ENCODE measurements around the gene B3GAT2. TPM values are rescaled to one million over a fixed set of nuclear protein-coding genes. Genes with fewer than 3 reads are reported as not detected.

The B3GAT2 gene
- total and polyA plus RNA-seq, 2 of the 13 experiments (the other 11 are each of a cell fraction or from before 2014, with no cell fraction given), result 0.01 to 0.02 TPM

DNA sequence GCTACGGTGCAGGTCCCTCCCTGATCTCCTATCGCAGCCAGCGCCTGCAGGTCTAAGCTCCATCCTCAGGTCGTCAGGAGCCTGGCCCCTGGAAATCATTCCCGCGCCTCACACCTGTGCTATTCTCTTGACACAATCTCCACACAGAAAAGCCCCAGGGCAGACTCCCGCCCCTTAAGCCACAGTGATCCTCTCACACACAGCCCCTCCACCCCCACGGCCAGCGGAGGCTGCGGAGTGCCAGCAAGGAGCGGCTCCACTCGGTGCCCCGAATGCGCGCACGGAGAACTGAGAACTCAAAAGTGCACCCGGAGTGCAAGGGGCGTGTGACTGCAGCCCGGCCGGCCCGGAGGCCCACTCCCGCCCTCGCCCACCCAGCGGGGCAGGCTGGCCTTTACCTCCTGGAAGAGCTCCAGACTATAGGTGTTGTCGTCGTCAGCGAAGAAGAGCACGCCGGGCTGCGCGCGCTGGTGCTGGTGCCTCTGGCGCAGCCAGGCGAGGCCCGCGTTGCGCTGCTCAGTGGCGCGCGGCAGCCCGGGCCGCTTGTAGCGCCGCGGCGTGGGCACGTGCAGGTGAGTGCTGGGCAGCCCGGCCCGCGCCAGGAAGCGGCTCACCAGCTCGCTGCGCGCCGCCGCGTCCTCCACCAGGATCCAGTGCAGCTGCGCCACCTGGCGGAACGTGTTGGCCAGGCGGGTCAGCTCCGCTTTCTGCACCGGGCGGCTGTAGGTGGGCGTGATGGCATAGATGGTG, 1.2 kb downstream of the B3GAT2 start (continued):
- TF ChIP-seq AKAP8 (CRISPR knock-in tag; IDR thresholded peaks at IDR 0.05), result no peak
- TF ChIP-seq BCL6 (CRISPR knock-in tag; IDR thresholded peaks at IDR 0.05), result peak; percentile 44; the same call in 1 of the 2 replicates
- no peak for TF ChIP-seq EZH2 (conservative IDR thresholded peaks at IDR 0.05; ENCODE audit: low read depth, low read length)
- no peak for TF ChIP-seq XBP1 (CRISPR knock-in tag; IDR thresholded peaks at IDR 0.05)
- no peak for TF ChIP-seq SNRNP70 (IDR thresholded peaks at IDR 0.05; ENCODE audit: low read depth, low read length)
- TF ChIP-seq NKX3-1 (CRISPR knock-in tag; IDR thresholded peaks at IDR 0.05), result no peak
- no peak for TF ChIP-seq ZNF121 (CRISPR knock-in tag; IDR thresholded peaks at IDR 0.05)
- no peak for TF ChIP-seq ETV6 (CRISPR knock-in tag; conservative IDR thresholded peaks at IDR 0.05)
- no peak for TF ChIP-seq BRD4 (CRISPR knock-in tag; IDR thresholded peaks at IDR 0.05)
- TF ChIP-seq, protein P1, sequence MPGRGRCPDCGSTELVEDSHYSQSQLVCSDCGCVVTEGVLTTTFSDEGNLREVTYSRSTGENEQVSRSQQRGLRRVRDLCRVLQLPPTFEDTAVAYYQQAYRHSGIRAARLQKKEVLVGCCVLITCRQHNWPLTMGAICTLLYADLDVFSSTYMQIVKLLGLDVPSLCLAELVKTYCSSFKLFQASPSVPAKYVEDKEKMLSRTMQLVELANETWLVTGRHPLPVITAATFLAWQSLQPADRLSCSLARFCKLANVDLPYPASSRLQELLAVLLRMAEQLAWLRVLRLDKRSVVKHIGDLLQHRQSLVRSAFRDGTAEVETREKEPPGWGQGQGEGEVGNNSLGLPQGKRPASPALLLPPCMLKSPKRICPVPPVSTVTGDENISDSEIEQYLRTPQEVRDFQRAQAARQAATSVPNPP (CRISPR knock-in tag; IDR thresholded peaks at IDR 0.05), result peak; percentile 81; the same call in 1 of the 2 replicates
- TF ChIP-seq, protein P2, sequence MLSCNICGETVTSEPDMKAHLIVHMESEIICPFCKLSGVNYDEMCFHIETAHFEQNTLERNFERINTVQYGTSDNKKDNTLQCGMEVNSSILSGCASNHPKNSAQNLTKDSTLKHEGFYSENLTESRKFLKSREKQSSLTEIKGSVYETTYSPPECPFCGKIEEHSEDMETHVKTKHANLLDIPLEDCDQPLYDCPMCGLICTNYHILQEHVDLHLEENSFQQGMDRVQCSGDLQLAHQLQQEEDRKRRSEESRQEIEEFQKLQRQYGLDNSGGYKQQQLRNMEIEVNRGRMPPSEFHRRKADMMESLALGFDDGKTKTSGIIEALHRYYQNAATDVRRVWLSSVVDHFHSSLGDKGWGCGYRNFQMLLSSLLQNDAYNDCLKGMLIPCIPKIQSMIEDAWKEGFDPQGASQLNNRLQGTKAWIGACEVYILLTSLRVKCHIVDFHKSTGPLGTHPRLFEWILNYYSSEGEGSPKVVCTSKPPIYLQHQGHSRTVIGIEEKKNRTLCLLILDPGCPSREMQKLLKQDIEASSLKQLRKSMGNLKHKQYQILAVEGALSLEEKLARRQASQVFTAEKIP (CRISPR knock-in tag; IDR thresholded peaks at IDR 0.05; ENCODE audit: borderline replicate concordance), result no peak
- no peak for TF ChIP-seq HNRNPK (IDR thresholded peaks at IDR 0.05; ENCODE audit: low read depth, low read length, poor library complexity, severe bottlenecking)
- TF ChIP-seq TEAD2 (CRISPR knock-in tag; IDR thresholded peaks at IDR 0.05), result no peak
- peak; percentile 68 for TF ChIP-seq MYC (CRISPR knock-in tag; IDR thresholded peaks at IDR 0.05; ENCODE audit: borderline replicate concordance)
- TF ChIP-seq REXO4 (CRISPR knock-in tag; IDR thresholded peaks at IDR 0.05; ENCODE audit: borderline replicate concordance), result no peak
- TF ChIP-seq GLI4 (CRISPR knock-in tag; IDR thresholded peaks at IDR 0.05; ENCODE audit: borderline replicate concordance), result 0 out of 2 replicates have a peak, but pooled peaks have one; percentile 38
- TF ChIP-seq FOXP1 (IDR thresholded peaks at IDR 0.05), result no peak
- no peak for TF ChIP-seq FOXP1 (CRISPR knock-in tag; IDR thresholded peaks at IDR 0.05)
- no peak for TF ChIP-seq ZNF607 (CRISPR knock-in tag; IDR thresholded peaks at IDR 0.05; ENCODE audit: borderline replicate concordance)
- peak; percentile 72; the same call in 1 of the 2 replicates for TF ChIP-seq BORCS8-MEF2B (CRISPR knock-in tag; IDR thresholded peaks at IDR 0.05)
- TF ChIP-seq PHF21A (CRISPR knock-in tag; IDR thresholded peaks at IDR 0.05), result no peak
- TF ChIP-seq ZSCAN29 (CRISPR knock-in tag; conservative IDR thresholded peaks at IDR 0.05), result no peak
- TF ChIP-seq SALL1 (CRISPR knock-in tag; IDR thresholded peaks at IDR 0.05), result peak; percentile 83
- TF ChIP-seq ZNF33B (CRISPR knock-in tag; IDR thresholded peaks at IDR 0.05), result peak; percentile 52; the same call in 1 of the 2 replicates
- TF ChIP-seq, protein P3, sequence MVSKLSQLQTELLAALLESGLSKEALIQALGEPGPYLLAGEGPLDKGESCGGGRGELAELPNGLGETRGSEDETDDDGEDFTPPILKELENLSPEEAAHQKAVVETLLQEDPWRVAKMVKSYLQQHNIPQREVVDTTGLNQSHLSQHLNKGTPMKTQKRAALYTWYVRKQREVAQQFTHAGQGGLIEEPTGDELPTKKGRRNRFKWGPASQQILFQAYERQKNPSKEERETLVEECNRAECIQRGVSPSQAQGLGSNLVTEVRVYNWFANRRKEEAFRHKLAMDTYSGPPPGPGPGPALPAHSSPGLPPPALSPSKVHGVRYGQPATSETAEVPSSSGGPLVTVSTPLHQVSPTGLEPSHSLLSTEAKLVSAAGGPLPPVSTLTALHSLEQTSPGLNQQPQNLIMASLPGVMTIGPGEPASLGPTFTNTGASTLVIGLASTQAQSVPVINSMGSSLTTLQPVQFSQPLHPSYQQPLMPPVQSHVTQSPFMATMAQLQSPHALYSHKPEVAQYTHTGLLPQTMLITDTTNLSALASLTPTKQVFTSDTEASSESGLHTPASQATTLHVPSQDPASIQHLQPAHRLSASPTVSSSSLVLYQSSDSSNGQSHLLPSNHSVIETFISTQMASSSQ (IDR thresholded peaks at IDR 0.05; ENCODE audit: low read depth), result no peak
- TF ChIP-seq, protein P3 (CRISPR knock-in tag; IDR thresholded peaks at IDR 0.05; ENCODE audit: borderline replicate concordance), result no peak

Data from HepG2 (cell line).